Left cardiac atrium (tissue), 4 donors: ENCODE measurements around the gene HPS6. TPM values are rescaled to one million over a fixed set of nuclear protein-coding genes. Genes with fewer than 3 reads are reported as not detected.
A peak's percentile ranks its signal among the peaks of the same experiment; 100 is the strongest.
"Not testable (repeated sequence)": the region's sequence is repeated elsewhere in the genome, so short reads cannot be mapped to it uniquely, and the experiment has no call there.

Experiments used
- ATAC-seq, 2 donors: fragments of 200-7000 bp; cut with Tn5 transposase; one replicate each; pipeline ENCODE4 v1.9.1; 2020; ENCODE audit warnings: mild to moderate bottlenecking in 2 of 2, moderate library complexity in 2 of 2
- DNase-seq: peaks from one replicate; pipeline ENCODE4 v3.0.0-alpha.2; 2020
- intact Hi-C, 2 donors: fragments of 100-400 bp; cut with DNase I; formaldehyde crosslinking; loops; one replicate each; pipeline versions ENCODE4 v1.14.1 to v1.15.1; 2022 to 2023
- long read RNA-seq: library from polyadenylated mRNA; unstranded; transcript quantifications from one replicate; pipeline ENCODE4 v2.0.0, GENCODE V29; 2021
- total RNA-seq, 2 donors: library from RNA; stranded (reverse); fragmentation: NEBNext Ultra II Directional; extraction: Animal tissue kit (Norgen Biotek cat#: 25700); gene quantifications; one replicate each; pipeline ENCODE4 v1.2.1, GENCODE V29; 2021
- donor health status: DM: no; HTN: yes; CAD: no.
- donor health status: DM: no; HTN: yes; CAD: no; lungs with severe emphysema.
- donor health status: DM: yes; HTN: yes; CAD: no.
- donor health status: Dilated cardiomyopathy.

The HPS6 gene
- 10 to 100 TPM; 10.1 to 12.1 TPM for total RNA-seq
- long read RNA-seq, partial matches to known transcripts = 0 of 2 reads
- long read RNA-seq, other reads (novel, unspliced or antisense) = 0 of 2 reads

DNA sequence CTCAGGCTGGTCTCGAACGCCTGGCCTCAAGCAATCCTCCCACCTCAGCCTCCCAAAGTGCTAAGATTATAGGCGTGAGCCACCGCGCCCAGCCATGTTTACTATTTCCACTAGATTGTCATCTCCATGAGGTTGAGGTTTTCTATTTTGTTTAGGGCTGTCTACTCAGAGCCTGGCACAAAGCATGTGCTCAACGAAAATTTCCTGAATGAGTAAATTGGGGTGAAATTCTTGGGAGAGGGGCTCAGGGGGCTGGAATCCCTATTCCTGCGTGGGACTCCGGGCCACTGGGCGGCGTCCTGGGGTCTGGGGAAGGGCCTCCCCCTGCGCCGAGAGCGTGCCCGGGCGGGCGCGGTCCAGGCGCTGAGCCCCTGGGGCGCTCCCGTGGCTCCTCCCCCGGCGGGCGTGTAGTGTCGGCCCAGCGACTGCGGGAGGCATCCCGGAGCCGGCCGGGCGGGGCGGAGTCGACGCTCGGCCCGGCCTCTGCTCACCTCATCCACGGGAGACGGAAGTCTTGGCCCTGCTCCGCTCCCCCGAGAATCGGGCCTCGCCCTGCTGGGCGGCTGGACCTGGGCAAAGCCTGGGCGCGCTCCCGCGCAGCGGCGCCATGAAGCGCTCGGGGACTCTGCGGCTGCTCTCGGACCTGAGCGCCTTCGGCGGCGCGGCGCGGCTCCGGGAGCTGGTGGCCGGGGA is at the start of gene HPS6:
HPS6 (plus strand) TSS at position 482 of the 693 bp plus-strand sequence; CDS start at position 608, 126 bp downstream.
- ATAC-seq = peak; percentile 98
- intact Hi-C loops = loop anchor here in 1 of 2 donors (10.0 kb wide), 1 partner anchor 460 kb away; no protein-coding TSS in a partner anchor
- DNase-seq = peak; percentile 95

DNA sequence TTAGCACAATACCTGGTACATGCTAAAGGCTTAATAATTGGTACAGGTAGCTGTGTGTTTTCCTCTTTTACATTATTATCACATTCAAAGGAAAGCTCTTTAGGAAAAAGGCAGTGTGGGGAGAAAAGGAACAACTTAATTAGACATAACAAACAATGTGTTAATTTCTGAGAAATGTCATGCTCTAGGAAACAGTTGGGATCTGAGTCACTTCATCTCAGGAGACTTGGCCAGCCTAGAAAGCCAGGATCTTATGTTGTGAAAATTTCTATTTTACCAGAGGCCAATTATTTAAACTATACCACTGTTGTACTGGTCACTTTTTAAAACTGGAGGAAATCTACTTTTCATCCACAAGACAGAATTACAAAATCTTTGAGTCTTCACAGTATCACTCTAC is 48.7 kb upstream of the HPS6 start:
- ATAC-seq = no peak
- no peak for DNase-seq
- intact Hi-C loops = no loop called here

DNA sequence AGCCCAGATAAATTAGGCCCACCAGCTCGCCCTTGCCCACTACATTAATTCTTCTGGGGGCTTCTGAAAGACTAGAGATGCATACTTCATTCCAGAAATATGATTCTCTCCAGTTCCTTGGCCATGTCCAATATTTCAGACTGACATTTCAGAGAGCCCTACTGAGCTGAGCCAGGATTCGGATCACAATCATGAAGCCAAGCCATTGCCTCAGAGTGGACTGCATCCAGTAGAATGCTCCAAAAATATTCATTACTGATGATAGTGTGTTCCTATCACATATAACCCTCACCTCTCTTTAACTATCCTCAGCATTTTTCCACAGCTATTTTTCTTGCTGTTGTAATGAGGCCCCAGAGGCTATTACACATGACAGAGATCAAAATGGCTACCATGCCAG is 47.9 kb upstream of the HPS6 start:
- intact Hi-C loops = no loop called here
- DNase-seq (no peak), ATAC-seq (no peak)

DNA sequence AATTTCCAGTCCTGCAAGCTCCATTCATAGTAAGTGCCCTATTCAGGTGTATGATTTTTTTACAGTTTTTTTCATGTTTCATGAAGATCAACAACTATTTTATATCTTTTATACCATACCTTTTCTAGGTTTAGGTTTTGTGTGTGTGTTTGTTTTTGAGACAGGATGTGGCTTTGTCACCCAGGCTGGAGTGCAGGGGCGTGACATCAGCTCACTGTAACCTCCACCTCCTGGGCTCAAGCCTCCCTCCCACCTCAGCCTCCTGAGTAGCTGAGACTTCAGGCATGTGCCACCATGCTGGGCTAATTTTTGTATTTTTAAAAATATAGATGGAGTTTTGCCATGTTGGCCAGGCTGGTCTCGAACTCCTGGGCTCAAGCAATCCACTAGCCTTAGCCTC is 44.2 kb upstream of the HPS6 start:
- ATAC-seq = no peak
- DNase-seq = no peak
- intact Hi-C loops = no loop called here

DNA sequence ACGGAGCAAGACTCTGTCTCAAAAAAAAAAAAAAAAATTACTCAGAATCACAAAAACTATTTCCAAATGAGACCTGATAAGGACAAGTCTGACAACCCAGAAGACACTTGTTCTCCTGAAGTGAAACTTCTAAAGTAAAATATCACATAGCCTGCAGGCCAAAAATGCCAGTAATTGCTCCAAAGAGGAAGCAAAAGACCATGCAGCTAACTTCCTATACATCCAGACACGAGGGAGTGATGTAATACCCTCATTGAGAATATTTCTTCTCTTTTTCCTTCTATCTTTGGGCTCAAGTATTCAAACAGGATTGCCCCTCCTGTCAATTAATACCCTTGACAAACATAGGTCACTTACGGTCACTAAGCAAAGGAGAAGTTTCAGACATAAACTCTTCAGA is 40.4 kb upstream of the HPS6 start:
- ATAC-seq (no peak), DNase-seq (no peak)
- intact Hi-C loops = no loop called here

DNA sequence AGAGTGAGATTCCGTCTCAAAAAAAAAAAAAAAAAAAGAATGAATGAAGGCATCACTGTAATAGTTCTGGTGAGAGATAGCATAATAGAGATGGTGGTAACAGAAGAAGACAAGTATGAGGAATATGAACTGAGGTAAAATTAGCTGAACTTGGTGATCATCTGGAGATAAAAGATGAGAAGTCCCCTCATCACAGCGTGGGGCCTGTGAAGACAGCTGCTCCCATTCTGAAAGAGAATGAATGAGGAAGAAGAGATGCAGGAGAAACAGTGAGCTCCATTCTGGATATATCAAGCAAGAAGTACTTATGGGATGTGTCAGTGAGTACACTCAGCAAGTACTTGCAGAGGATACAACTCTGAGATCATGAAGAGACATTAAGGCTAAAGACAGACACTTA is 37.9 kb upstream of the HPS6 start:
- ATAC-seq (no peak), DNase-seq (no peak)
- intact Hi-C loops = no loop called here

DNA sequence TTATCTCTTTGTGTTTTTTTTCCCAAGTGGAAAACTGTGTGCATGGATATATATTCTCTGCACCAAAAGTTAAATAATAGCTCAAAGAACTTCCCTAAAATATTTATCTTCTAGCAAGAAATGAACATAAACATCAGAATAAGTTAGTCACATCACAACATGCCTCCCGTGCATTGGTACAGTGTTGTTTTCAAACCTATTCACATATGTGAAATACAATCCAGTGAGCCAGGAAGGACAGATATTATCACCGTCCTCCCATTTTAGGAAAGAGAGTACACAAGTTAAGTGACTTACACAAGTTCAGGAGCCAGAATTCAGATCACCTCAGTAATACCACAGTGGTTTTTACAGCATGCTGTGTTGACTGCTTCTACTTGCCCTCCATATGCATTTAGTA is 31.4 kb upstream of the HPS6 start:
- ATAC-seq (no peak), DNase-seq (no peak)
- intact Hi-C loops = no loop called here

DNA sequence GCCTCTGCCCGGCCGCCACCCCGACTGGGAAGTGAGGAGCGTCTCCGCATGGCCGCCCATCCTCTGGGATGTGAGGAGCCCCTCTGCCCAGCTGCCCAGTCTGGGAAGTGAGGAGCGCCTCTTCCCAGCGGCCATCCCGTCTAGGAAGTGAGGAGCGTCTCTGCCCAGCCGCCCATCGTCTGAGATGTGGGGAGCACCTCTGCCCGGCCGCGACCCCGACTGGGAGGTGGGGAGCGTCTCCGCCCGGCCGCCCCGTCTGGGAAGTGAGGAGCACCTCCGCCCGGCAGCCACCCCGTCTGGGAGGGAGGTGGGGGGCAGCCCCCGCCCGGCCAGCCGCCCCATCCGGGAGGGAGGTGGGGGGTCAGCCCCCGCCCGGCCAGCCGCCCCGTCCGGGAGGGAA is 29.3 kb upstream of the HPS6 start:
- intact Hi-C loops, DNase-seq, ATAC-seq: not testable (repeated sequence)

DNA sequence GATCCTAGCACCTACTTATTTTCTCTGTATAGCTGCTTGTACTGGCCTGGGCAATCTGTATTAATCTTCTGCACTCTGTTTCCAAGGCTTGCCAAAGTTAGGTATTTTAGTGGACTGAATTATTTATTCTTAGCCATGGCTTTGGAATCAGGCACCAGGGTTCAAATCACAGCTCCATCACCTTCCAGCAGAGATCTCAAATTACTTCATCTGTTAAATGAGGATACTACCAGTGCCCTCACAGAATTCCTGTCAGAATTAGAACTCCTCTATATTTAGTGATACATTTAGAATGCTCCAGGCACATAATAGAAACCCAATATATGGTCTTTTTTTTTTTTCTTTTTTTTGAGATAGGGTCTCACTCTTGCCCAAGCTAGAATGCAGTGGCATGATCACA is 26.7 kb upstream of the HPS6 start:
- DNase-seq (no peak), ATAC-seq (no peak)
- intact Hi-C loops = no loop called here

DNA sequence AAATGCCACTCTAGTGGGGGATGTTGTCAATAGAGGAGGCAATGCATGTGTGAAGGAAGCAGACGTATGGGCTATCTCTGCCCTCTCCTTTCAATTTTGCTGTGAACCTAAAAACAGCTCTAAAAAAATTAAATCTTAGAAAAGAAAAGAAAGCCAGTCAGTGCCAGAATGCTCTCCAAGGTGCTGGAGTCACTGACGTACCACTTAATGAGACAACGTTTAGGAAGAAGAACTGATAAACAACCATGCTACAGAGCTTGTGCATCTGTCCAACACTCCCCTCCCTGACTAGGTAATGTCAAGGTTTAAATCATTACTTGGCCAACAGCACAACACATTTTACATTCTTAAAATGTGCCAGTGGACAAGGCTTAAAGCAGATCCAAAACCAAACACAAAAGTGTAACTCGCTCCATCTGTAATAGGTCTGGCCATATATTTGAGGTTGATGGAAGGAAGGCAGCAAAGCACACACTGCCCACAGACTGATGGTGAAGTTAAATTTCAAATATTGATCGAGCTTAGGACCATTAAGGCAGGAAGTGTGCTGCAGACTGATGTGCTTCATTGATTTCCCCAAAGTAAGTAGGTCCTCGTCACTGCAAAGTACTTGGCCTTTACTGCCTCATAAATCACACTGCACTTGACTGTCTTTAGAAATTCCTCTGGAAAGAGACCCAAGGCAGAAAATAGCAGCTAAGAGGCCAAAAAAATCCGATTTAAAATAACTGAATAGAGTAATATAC is 24.7 kb upstream of the HPS6 start:
- no peak for DNase-seq
- no peak for ATAC-seq
- intact Hi-C loops = no loop called here

DNA sequence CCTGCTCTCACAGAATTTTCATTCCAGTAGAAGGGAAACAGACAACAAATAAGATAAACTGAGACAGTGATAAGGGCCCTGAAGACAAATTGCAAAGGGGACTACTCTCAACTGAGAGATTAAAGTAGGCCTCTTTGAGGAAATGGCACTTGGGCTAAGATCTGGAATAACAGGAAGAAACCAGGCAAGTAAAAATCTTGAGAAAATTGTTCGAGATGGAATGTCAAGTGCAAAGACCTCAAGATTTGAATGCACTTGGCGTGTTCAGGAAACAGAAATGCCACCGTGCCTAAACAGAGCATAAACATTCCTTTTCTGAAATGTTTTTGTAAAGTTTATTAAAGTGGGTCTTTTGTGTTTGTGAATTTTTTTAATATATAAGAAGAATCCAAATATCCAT is 19.9 kb upstream of the HPS6 start:
- DNase-seq (no peak), ATAC-seq (no peak)
- intact Hi-C loops = no loop called here

DNA sequence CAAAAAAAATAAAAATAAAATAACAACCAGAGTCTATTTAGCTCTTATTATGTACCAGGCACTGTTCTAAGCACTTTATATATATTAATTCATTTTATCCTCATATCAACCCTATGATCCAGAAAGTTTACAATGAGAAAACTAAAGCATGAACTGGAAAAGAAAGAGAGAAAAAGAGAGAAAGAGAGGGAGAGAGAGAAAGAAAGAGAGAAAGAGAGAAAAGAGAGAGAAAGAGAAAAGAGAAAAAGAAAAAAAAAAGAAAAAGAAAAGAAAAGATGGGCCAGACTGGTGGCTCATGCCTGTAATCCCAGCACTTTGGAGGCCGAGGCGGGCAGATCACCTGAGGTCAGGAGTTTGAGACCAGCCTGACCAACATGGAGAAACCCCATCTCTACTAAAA is 19.1 kb upstream of the HPS6 start:
- ATAC-seq = no peak
- no peak for DNase-seq
- intact Hi-C loops = no loop called here

DNA sequence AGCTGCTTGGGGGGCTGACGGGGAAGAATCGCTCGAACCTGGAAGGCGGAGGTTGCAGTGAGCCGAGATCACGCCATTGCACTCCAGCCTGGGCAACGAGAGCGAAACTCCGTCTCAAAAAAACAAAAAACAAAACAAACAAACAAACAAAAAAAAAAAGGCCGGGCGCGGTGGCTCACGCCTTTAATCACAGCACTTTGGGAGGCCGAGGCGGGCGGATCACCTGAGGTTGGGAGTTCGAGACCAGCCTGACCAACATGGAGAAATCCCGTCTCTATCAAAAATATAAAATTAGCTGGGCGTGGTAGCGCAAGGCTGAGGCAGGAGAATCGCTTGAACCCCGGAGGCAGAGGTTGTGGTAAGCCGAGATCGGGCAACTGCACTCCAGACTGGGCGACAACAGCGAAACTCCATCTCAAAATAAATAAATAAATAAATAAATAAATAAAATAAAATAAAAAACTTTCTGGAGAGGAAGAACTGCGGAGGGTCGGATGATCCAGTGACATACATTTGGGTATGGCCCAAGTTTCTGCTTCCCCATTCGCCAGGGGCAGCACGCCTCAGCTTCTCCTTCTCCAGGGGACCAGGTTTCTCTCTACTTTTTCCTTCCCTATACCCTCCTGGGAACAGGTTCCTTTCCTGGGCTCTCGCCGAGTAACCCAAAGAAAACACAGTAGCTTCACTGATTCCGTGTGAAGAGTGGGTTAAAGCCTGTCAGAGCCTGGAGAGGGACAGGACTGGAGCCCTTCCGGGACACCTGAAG is 10.1 kb upstream of the HPS6 start:
- intact Hi-C loops, DNase-seq: not testable (repeated sequence)
- peak in 1 of 2 donors; percentile 6 for ATAC-seq

DNA sequence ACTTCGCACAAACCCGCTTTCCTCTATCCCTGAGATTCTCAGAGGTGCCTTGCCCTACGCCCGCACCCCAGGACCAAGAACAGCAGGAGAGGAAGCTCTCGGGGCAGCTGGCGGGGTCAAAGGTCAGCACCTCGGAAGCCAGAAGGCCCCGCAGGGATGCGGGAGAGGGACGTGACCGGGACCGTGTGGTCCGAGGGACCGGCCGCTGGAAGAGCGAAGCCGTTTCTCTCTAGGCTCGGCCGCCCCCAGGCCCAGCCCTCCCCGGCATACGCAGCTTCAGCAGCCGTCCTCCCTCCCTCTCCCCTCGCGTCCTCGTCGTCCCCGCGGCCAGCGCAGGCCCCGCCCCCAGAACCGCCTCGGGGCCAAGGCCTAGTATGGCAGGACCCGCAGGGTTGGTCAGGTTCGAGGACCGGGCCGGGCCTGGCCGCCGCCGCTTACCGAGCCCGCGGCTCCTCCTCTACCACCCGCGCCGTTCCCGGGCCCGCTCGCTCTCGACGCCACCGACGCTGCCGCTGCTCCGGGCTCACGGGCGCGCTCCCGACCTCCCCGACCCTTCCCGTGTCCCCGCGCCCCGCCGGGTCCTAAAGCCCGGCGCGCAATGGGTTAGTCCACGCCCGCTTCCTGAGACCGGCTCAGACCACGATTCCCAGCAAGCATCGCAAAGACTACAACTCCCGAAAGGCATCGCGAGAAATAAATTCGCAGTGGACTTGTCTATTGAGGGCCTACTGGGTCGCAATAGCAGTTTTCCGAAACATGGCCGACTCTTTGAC is 9.3 kb upstream of the HPS6 start, which contains the start of gene ARMH3:
ARMH3 (minus strand) TSS at position 527 of the 773 bp plus-strand sequence. CDS start 16,059 bp downstream, outside the sequence.
- ATAC-seq (peak; percentile 98 to 99), DNase-seq (peak; percentile 95)
- intact Hi-C loops = no loop called here

DNA sequence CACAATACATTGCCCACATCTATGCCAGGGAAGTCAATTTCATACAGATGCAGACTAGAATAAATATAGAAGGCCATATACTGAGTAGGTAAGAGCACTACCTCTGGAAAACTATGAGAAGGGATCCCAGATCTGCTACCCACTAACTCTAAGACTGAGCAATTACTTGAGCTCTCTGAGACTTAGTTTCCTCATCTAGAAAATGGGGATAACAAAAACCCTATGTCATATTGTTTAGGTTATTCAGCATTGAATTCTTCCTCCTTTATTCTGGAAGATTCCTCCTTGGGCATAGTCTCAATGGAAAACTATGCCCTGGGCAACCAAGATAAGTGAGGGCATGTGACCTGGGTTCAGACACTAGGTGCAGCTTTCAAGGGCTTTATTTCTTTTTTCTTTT is 5.2 kb upstream of the HPS6 start:
- ATAC-seq = no peak
- intact Hi-C loops = loop anchor here in 1 of 2 donors (10.0 kb wide), 1 partner anchor 455 kb away; no protein-coding TSS in a partner anchor
- no peak for DNase-seq

DNA sequence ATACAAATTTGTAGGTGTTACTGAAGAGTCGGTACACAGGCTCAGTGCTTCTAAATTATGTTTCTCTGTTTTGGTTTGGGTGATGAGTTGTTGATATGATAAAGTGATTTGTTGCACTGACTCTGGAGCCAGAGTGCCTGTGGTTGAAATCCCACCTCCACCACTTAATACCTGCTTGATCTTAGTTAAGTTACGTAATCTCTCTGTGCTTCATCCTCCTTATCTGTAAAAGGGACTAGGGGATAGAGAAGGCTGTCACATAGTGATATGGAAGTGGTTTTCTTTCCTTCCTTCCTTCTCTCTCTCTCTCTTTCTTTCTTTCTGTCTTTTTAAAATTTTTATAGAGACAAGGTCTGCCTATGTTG is 664 bp upstream of the HPS6 start:
- ATAC-seq (no peak), DNase-seq (no peak)
- intact Hi-C loops = loop anchor here in 1 of 2 donors (10.0 kb wide), 1 partner anchor 460 kb away; no protein-coding TSS in a partner anchor

DNA sequence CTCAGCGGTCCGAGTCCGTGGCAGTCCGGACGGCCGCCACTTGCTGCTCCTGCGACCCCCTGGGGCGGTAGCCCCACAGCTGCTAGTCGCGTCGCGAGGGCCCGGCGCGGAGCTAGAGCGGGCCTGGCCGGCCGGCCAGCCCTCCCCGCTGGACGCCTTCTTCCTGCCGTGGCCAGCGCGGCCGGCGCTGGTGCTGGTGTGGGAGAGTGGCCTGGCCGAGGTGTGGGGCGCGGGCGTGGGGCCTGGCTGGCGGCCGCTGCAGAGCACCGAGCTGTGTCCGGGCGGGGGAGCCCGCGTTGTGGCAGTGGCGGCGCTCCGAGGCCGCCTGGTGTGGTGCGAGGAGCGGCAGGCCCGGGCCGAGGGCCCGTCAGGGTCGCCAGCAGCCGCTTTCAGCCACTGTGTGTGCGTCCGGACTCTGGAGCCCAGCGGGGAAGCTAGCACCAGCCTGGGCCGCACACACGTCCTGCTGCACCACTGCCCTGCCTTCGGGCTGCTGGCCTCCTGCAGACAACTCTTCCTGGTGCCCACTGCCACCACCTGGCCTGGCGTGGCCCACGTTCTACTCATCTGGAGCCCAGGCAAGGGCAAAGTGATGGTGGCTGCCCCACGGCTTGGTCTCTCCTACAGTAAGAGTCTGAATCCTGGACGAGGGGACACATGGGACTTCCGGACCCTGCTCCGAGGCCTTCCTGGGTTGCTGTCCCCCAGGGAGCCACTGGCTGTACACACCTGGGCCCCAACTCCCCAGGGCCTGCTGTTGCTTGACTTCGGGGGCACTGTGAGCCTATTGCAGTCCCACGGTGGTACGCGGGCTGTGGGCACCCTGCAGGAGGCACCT is 631 bp downstream of the HPS6 start:
- ATAC-seq = peak; percentile 67 to 70
- intact Hi-C loops = loop anchor here in 1 of 2 donors (10.0 kb wide), 1 partner anchor 461 kb away; no protein-coding TSS in a partner anchor
- peak; percentile 47 for DNase-seq
